T1000 (cell line): ENCODE data around the gene C1RL.

Experiments used
- DNase-seq: peaks from one replicate; lab custom pipeline; 2025; ENCODE audit warnings: mixed read lengths; lab: John Stamatoyannopoulos, UW

Gene C1RL

DNA sequence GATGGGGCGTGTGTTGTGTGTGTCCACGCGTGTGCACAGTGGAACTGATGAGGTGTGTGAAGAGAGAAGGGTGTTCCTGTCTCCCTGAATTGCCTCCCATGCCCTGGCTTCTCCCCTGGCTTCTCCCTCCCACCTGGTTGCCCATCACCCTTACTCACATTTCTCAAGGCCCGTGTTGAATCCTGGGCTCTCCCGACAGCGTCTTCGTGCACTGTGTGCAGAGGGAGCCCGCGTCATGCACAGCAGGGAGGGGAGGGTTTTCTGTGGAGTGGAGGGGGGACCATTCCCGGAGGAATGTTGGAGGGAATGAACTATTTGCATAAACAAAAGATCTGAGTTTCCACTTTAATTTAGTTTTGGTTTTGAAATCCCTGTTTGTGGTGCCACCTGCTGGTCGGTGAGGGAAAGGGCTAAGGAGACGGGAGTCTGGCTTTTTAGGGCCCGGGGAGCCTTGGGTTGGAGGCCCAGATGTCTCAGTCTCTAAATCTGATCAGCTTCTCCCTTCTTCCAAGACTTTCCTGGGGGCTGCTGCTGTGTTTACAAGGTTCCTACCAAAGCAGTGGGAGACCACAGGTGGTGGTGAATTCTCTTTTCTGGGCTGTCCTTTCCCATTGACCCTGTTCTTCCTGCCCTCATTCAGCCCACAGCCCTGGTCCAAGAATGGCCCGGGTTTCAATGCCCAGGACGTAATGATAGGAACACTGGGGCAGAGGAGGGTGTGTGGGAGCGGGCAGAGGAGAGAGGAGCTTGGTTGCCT is 16.6 kb downstream of the C1RL start, which contains the start of gene C1R:
C1R (minus strand) TSS at position 217 of the 757 bp plus-strand sequence; CDS start at position 160, 57 bp downstream.
- peak; percentile 45 for DNase-seq

DNA sequence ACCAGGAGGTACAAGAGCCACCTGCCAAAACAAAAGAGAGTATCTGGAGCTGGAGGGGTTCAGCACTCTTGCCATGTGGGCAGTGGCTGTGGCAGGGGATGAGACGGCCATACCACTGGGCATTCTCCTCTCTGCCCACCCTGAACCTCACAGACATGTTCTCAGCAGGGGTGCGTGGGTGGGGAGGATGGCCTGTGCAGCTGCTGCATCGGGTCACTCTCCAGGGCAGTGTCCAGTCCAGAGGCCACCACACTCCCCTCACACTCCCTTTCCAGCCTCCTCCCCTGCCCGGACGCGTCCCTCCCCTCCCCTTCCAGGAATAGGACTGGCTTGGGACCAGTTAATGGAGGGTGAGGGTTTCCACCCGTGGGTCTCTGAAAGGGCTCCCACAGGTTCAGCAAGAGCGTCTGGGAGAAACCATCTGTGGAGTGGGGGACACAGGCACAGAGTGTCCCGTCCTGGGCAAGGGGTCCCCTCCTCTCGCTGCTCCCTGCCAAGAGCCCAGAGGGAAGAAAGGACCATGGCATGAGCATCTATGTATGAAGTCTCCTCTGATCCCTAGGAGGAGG is 17.3 kb downstream of the C1RL start:
- DNase-seq = no peak

- DNase-seq = no peak
Observed at GRCh38 chr12:7091171-7091570, 17.8 kb downstream of the C1RL start.

GRCh38 chr12:7090222-7090998 is 18.6 kb downstream of the C1RL start:
- no peak for DNase-seq

- no peak for DNase-seq
Observed at GRCh38 chr12:7089196-7089871, 19.7 kb downstream of the C1RL start.

DNA sequence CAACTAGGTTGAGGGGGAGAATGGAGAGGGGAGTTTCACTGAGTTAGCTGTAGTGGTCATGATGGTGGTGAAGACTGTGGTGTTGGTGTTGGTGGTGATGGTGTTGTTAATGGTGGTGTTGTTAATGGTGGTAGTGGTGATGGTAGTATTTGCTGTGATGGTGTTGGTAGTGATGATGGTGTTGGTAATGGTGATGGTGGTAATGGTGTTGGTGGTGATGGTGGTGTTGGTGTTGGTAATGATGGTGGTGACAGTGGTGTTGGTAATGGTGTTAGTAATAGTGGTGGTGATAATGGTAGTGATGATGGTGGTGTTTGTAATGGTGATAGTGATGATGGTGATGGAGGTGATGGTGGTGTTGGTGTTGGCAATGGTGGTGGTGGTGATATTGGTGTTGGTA is 25.9 kb downstream of the C1RL start:
- no peak for DNase-seq

GRCh38 chr12:7081037-7081436 is 28.0 kb downstream of the C1RL start:
- DNase-seq = no peak

DNA sequence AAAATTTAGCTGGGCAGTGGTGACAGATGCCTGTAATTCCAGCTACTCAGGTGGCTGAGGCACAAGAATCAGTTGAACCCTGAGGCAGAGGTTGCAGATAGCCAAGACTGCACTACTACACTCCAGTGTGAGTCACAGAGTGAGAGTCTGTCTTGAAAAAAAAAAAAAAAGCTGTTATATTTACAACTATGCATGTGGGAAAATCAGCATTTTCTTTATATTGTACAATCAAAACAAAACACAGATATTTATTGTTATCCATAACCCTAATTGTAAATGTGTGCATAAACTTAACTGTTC is 29.2 kb downstream of the C1RL start:
- DNase-seq = no peak

DNA sequence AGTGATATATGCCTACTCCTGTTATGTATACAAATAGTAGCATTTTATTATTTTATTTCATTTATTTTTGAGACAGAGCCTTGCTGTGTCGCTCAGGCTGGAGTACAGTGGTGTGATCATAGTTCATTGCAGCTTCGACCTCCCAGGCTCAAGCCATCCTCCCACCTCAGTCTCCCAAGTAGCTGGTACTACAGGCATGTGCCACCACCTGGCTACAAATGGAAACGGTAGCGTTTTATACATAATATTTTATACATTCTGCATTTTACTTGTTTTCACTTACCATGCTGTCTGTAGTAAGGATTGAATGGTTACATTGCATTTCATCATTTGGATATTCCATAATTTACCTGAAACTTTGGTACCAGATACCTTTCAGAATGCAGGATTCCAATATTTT is 30.9 kb downstream of the C1RL start:
- DNase-seq = no peak

DNA sequence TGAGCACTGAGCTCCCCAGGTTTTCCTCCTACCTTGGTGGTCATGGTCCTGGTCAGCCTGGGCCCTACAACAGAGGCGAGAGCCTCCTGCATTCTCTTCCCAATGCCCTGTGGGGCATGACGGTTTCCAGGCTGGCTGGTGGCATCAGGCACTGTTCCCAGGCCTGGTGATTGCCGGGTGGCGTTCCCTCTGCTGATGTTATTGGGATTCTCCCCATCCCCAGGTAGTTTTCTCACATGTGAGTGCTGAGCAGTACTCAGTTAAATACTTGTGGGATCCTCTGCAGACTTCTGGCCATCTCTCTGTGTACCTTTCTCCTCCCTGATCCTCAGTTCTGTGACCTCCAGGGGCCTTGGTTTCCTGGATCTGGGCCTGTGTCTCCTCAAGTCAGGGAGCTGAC is 32.5 kb downstream of the C1RL start:
- DNase-seq = no peak

- DNase-seq = no peak
Observed at GRCh38 chr12:7075939-7076338, 33.1 kb downstream of the C1RL start.

- DNase-seq = no peak
Observed at GRCh38 chr12:7075518-7075917, 33.5 kb downstream of the C1RL start.

DNA sequence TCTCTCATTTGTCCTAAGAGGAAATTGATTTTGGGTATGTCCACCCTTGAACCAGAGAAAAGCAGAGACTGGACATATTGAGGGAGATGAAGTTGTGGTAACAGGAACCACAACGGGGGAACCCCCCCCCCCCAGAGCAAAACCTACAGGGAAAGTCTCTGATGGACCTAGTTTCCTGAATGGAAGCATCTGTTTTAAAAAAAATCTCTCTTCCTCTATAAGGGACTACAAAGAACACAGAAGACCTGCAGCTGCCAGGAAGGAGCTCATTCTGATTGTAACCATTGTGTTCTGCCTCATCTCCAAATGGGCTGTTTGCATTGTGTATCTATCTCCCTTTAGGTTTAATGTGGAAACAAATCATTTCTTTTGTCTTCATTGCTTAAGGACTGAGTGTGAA is 35.1 kb downstream of the C1RL start:
- DNase-seq = no peak

DNA sequence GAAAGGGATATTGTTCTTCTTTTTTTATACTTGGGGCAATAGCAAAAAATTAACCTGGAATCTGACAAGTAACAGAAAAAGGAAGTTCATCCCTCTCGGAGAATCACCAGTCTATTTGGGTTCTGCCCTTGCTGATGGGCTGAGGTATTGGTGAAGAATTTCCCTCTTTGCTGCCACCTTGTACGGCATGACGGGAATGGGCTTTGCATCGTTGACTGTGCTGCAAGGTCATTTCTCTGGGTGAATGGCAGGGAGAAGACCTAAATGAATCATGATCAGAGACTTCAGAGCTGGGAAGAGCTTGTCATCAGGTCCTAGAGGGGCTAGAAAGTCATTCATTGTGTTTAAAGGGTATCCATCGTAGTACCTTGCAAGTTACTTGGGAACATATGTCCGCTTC is 36.5 kb downstream of the C1RL start:
- DNase-seq = no peak

DNA sequence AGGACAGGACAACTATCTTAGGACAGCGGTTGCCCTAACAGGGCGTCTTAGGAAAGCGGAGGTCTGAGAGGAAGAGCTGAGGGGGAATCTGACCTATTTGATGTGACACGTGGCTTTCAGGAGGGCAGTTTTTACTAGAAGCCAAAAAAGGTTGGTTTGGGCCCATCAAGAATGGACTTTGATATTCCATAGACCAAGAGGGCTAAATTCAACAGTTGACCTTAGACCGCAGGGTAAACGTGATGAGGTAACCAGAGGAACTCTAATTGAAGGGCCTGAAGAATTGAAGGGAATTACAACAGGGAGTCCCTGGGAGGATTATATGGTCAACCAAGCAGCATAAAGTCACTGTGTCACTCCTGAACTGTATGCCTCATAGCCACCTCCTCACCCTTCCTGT is 37.0 kb downstream of the C1RL start:
- no peak for DNase-seq

- DNase-seq = no peak
Observed at GRCh38 chr12:7069386-7069785, 39.6 kb downstream of the C1RL start.

- no peak for DNase-seq
Observed at GRCh38 chr12:7068994-7069346, 40.0 kb downstream of the C1RL start.

DNA sequence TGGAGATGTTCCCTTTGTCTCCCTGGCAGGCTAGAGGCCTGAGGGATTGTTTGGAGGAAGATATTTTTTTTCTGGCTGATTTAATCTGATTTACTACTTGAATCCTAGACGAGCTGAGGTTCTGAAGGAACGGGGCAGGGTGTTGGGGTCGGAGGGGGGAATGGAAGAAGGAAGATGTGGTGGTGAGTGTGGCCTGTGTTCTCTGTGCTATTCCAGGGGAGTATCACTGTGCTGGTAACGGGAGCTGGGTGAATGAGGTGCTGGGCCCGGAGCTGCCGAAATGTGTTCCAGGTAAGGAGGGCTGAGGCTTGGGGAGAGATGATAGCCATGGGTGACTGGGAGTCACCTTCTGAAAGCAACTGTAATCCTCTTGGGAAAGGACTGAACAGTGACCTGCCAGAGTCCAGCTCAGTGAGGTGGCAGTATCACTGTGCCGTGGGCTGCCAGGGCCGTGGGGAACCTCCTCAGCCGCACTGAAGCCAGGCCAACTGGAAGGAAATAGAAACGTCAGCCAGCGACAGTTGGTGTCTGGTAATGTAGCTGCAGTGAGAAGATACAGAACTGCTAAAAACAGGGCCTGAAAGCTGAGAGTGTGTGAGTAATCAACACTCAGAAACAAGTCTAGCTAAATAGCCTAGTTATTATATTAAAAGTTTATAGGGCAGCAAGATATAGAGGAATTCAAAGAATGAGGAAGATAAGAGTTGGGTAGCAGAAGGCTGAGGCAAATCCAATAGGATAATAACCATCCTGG is 40.6 kb downstream of the C1RL start:
- DNase-seq = no peak

GRCh38 chr12:7067096-7067495 is 41.9 kb downstream of the C1RL start:
- no peak for DNase-seq

- no peak for DNase-seq
Observed at GRCh38 chr12:7066596-7066995, 42.4 kb downstream of the C1RL start.

GRCh38 chr12:7065073-7065623 is 43.9 kb downstream of the C1RL start:
- DNase-seq = no peak

- no peak for DNase-seq
Observed at GRCh38 chr12:7064516-7064915, 44.5 kb downstream of the C1RL start.
